Measurements from ENCODE around the gene TSPAN9.

Gene TSPAN9

GRCh38 chr12:3147260-3147659 lies 70.1 kb downstream of the TSPAN9 start:
- H3K27ac Mint-ChIP-seq: no peak overlapping the region
- H3K4me1 Mint-ChIP-seq (ENCODE audit: low read depth): no peaks in the 10 kb centered on the region
- H3K9me3 Mint-ChIP-seq: no peaks in the 10 kb centered on the region
- H3K36me3 Mint-ChIP-seq (ENCODE audit: low read depth): no peaks in the 10 kb centered on the region
- H3K27me3 Mint-ChIP-seq (ENCODE audit: low read depth): peaks cover 13% of the 10 kb centered on the region
- H3K4me3 Mint-ChIP-seq: no peak overlapping the region
- DNase-seq (ENCODE audit: low spot score): no peak

- Mint-ChIP-seq H3K4me3 (no peak overlapping the region), H3K27ac (no peak overlapping the region), H3K4me1 (ENCODE audit: low read depth) (peaks cover 3% of the 10 kb centered on the region), H3K9me3 (no peaks in the 10 kb centered on the region), H3K36me3 (ENCODE audit: low read depth) (no peaks in the 10 kb centered on the region), H3K27me3 (ENCODE audit: low read depth) (peaks cover 20% of the 10 kb centered on the region)
- no peak for DNase-seq (ENCODE audit: low spot score)
Observed at GRCh38 chr12:3148366-3149000, 71.3 kb downstream of the TSPAN9 start.

GRCh38 chr12:3149515-3150307 lies 72.5 kb downstream of the TSPAN9 start:
- Mint-ChIP-seq H3K4me1 (ENCODE audit: low read depth) (peaks cover 3% of the 10 kb centered on the region), H3K27me3 (ENCODE audit: low read depth) (peaks cover 23% of the 10 kb centered on the region), H3K4me3 (no peak overlapping the region), H3K27ac (no peak overlapping the region), H3K9me3 (no peaks in the 10 kb centered on the region), H3K36me3 (ENCODE audit: low read depth) (no peaks in the 10 kb centered on the region)
- DNase-seq (ENCODE audit: low spot score): no peak

- Mint-ChIP-seq H3K36me3 (ENCODE audit: low read depth) (no peaks in the 10 kb centered on the region), H3K9me3 (no peaks in the 10 kb centered on the region), H3K4me3 (no peak overlapping the region), H3K27me3 (ENCODE audit: low read depth) (peaks cover 26% of the 10 kb centered on the region), H3K27ac (no peak overlapping the region), H3K4me1 (ENCODE audit: low read depth) (peaks cover 3% of the 10 kb centered on the region)
- DNase-seq (ENCODE audit: low spot score): no peak
Observed at GRCh38 chr12:3150308-3150670, 73.1 kb downstream of the TSPAN9 start.

GRCh38 chr12:3150931-3151835 lies 74.0 kb downstream of the TSPAN9 start:
- Mint-ChIP-seq H3K27me3 (ENCODE audit: low read depth) (peaks cover 26% of the 10 kb centered on the region), H3K27ac (no peak overlapping the region), H3K4me1 (ENCODE audit: low read depth) (peaks cover 3% of the 10 kb centered on the region), H3K9me3 (no peaks in the 10 kb centered on the region), H3K36me3 (ENCODE audit: low read depth) (no peaks in the 10 kb centered on the region), H3K4me3 (no peak overlapping the region)
- DNase-seq (ENCODE audit: low spot score): no peak

GRCh38 chr12:3152011-3152511 lies 74.9 kb downstream of the TSPAN9 start:
- H3K27ac Mint-ChIP-seq: no peak overlapping the region
- no peaks in the 10 kb centered on the region for H3K9me3 Mint-ChIP-seq
- H3K4me1 Mint-ChIP-seq (ENCODE audit: low read depth): peaks cover 3% of the 10 kb centered on the region
- no peak overlapping the region for H3K4me3 Mint-ChIP-seq
- DNase-seq (ENCODE audit: low spot score): no peak
- H3K27me3 Mint-ChIP-seq (ENCODE audit: low read depth): peaks cover 26% of the 10 kb centered on the region
- no peaks in the 10 kb centered on the region for H3K36me3 Mint-ChIP-seq (ENCODE audit: low read depth)

- H3K4me1 Mint-ChIP-seq (ENCODE audit: low read depth): peaks cover 3% of the 10 kb centered on the region
Observed at GRCh38 chr12:3152892-3153291, 75.7 kb downstream of the TSPAN9 start.

GRCh38 chr12:3154006-3154405 lies 76.8 kb downstream of the TSPAN9 start:
- Mint-ChIP-seq H3K4me1 (ENCODE audit: low read depth) (peaks cover 3% of the 10 kb centered on the region), H3K9me3 (no peaks in the 10 kb centered on the region), H3K4me3 (no peak overlapping the region)

More at GRCh38 chr12:3152892-3153291, 75.7 kb downstream of the TSPAN9 start:
- Mint-ChIP-seq H3K4me3 (no peak overlapping the region), H3K27me3 (ENCODE audit: low read depth) (peaks cover 26% of the 10 kb centered on the region), H3K27ac (no peak overlapping the region), H3K36me3 (ENCODE audit: low read depth) (no peaks in the 10 kb centered on the region), H3K9me3 (no peaks in the 10 kb centered on the region)
- no peak for DNase-seq (ENCODE audit: low spot score)

GRCh38 chr12:3155702-3156370 lies 78.7 kb downstream of the TSPAN9 start:
- H3K4me1 Mint-ChIP-seq (ENCODE audit: low read depth): peaks cover 3% of the 10 kb centered on the region

More at GRCh38 chr12:3154006-3154405, 76.8 kb downstream of the TSPAN9 start:
- H3K27me3 Mint-ChIP-seq (ENCODE audit: low read depth): peaks cover 26% of the 10 kb centered on the region
- no peaks in the 10 kb centered on the region for H3K36me3 Mint-ChIP-seq (ENCODE audit: low read depth)
- no peak for DNase-seq (ENCODE audit: low spot score)
- no peak overlapping the region for H3K27ac Mint-ChIP-seq

GRCh38 chr12:3157581-3158323 lies 80.6 kb downstream of the TSPAN9 start:
- no peak for DNase-seq (ENCODE audit: low spot score)
- Mint-ChIP-seq H3K36me3 (ENCODE audit: low read depth) (no peaks in the 10 kb centered on the region), H3K27ac (no peak overlapping the region), H3K4me1 (ENCODE audit: low read depth) (peaks cover 3% of the 10 kb centered on the region), H3K4me3 (no peak overlapping the region), H3K27me3 (ENCODE audit: low read depth) (peaks cover 10% of the 10 kb centered on the region), H3K9me3 (no peaks in the 10 kb centered on the region)

More at GRCh38 chr12:3155702-3156370, 78.7 kb downstream of the TSPAN9 start:
- Mint-ChIP-seq H3K27me3 (ENCODE audit: low read depth) (peaks cover 16% of the 10 kb centered on the region), H3K4me3 (no peak overlapping the region), H3K9me3 (no peaks in the 10 kb centered on the region), H3K27ac (no peak overlapping the region), H3K36me3 (ENCODE audit: low read depth) (no peaks in the 10 kb centered on the region)
- no peak for DNase-seq (ENCODE audit: low spot score)

- H3K4me1 Mint-ChIP-seq (ENCODE audit: low read depth): no peaks in the 10 kb centered on the region
- DNase-seq (ENCODE audit: low spot score): no peak
- no peaks in the 10 kb centered on the region for H3K9me3 Mint-ChIP-seq
- no peaks in the 10 kb centered on the region for H3K36me3 Mint-ChIP-seq (ENCODE audit: low read depth)
- no peak overlapping the region for H3K27ac Mint-ChIP-seq
- peaks cover 6% of the 10 kb centered on the region for H3K27me3 Mint-ChIP-seq (ENCODE audit: low read depth)
- no peak overlapping the region for H3K4me3 Mint-ChIP-seq
Observed at GRCh38 chr12:3158851-3159465, 81.8 kb downstream of the TSPAN9 start.

- H3K4me1 Mint-ChIP-seq (ENCODE audit: low read depth): no peaks in the 10 kb centered on the region
- no peaks in the 10 kb centered on the region for H3K36me3 Mint-ChIP-seq (ENCODE audit: low read depth)
- no peak for DNase-seq (ENCODE audit: low spot score)
- no peaks in the 10 kb centered on the region for H3K9me3 Mint-ChIP-seq
- H3K4me3 Mint-ChIP-seq: no peak overlapping the region
- no peak overlapping the region for H3K27ac Mint-ChIP-seq
- H3K27me3 Mint-ChIP-seq (ENCODE audit: low read depth): no peaks in the 10 kb centered on the region
Observed at GRCh38 chr12:3160081-3160480, 82.9 kb downstream of the TSPAN9 start.
